HEK293 (cell line): ENCODE measurements around the gene CLEC2L.

Experiments
- CTCF ChIP-seq: fragments of 450-650 bp; formaldehyde crosslinking; IDR thresholded peaks from 2 replicates; pipeline ENCODE4 v1.5.1; 2016; ENCODE audit warnings: missing biosample characterization, missing genetic modification characterization
- YY1 ChIP-seq: fragments of 450-650 bp; formaldehyde crosslinking; IDR thresholded peaks from 2 replicates; pipeline ENCODE4 v1.5.1; 2018; ENCODE audit warnings: missing biosample characterization, missing genetic modification characterization
- ZNF121 ChIP-seq: fragments of 450-650 bp; formaldehyde crosslinking; IDR thresholded peaks from 2 replicates; pipeline ENCODE4 v1.5.1; 2016; ENCODE audit warnings: missing biosample characterization, missing genetic modification characterization
- ZNF23 ChIP-seq: fragments of 450-650 bp; formaldehyde crosslinking; IDR thresholded peaks from 2 replicates; pipeline ENCODE4 v1.5.1; 2016; ENCODE audit warnings: missing biosample characterization, missing genetic modification characterization, borderline replicate concordance
- ZNF274 ChIP-seq, 2 experiments: fragments of 200-500 bp in 1 of 2; fragments of 450-650 bp in 1 of 2; sonication (Bioruptor generic) in 1 of 2; formaldehyde crosslinking in 1 of 2; IDR thresholded peaks; 2 replicates each; pipeline versions ENCODE4 v1.5.1 to v1.6.1; 2014 to 2016; ENCODE audit warnings: borderline replicate concordance in 1 of 2, inconsistent platforms in 1 of 2, low read length in 1 of 2, missing biosample characterization in 1 of 2, missing genetic modification characterization in 1 of 2
- ZNF292 ChIP-seq: fragments of 450-650 bp; formaldehyde crosslinking; IDR thresholded peaks from 2 replicates; pipeline ENCODE4 v1.5.1; 2016; ENCODE audit warnings: low read depth, missing biosample characterization, missing genetic modification characterization, borderline replicate concordance
- ZNF350 ChIP-seq: fragments of 450-650 bp; formaldehyde crosslinking; IDR thresholded peaks from 2 replicates; pipeline ENCODE4 v1.5.0; 2017; ENCODE audit warnings: missing biosample characterization, mild to moderate bottlenecking, missing genetic modification characterization
- ZNF416 ChIP-seq: fragments of 450-650 bp; formaldehyde crosslinking; IDR thresholded peaks from 2 replicates; pipeline ENCODE4 v1.5.1; 2016; ENCODE audit warnings: missing biosample characterization, missing genetic modification characterization
- ZNF561 ChIP-seq: fragments of 450-650 bp; IDR thresholded peaks from 2 replicates; pipeline ENCODE4 v1.5.1; 2018; ENCODE audit warnings: missing biosample characterization, missing genetic modification characterization, borderline replicate concordance
- ZNF785 ChIP-seq: fragments of 450-650 bp; formaldehyde crosslinking; IDR thresholded peaks from 2 replicates; pipeline ENCODE4 v1.5.1; 2016; ENCODE audit warnings: missing biosample characterization, missing genetic modification characterization

GRCh38 chr7:139509535-139509934, 13.9 kb upstream of the CLEC2L start:
- TF ChIP-seq ZNF23 (tag by site-specific recombination) (no peak), ZNF121 (no peak), ZNF785 (tag by site-specific recombination) (no peak), CTCF (tag by site-specific recombination) (no peak), ZNF292 (tag by site-specific recombination) (no peak), ZNF350 (tag by site-specific recombination) (no peak), YY1 (no peak), ZNF416 (no peak), ZNF561 (tag by site-specific recombination) (no peak), ZNF274 (IDR thresholded peaks at IDR 0.05; ENCODE audit: low read length) (no peak), ZNF274 (tag by site-specific recombination; IDR thresholded peaks at IDR 0.05; ENCODE audit: borderline replicate concordance) (no peak)
